ENCODE results near the gene BTRC.

DNA sequence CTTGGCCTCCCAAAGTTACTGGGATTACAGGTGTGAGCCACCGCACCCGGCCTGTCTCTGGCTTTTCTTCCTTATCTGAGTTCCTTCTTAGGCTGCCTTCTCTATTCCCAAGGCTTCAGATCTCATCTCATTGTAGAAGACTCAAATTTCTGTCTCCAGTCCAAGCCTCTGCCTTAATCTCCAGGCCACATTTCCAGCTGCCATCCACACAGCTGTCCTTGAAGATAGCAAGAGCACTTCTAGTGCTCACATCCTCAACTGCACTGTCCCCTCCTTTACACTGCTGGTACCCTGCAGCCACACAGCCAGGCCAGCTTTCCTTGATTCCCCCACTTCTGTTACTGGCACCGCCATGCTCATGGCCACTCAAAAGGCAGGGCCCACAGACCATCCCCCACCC is 198.5 kb downstream of the BTRC start:
- no peak for TF ChIP-seq CTCF (IDR thresholded peaks at IDR 0.05)
- no peak for TF ChIP-seq POLR2A (IDR thresholded peaks at IDR 0.05)

All from sigmoid colon (tissue), 3 donors.